ENCODE data around the gene SPANXN4. TPM values are rescaled to one million over a fixed set of nuclear protein-coding genes. Genes with fewer than 3 reads are reported as not detected.

The SPANXN4 gene
- total RNA-seq, 2 experiments from 2014 or later, result not detected

DNA sequence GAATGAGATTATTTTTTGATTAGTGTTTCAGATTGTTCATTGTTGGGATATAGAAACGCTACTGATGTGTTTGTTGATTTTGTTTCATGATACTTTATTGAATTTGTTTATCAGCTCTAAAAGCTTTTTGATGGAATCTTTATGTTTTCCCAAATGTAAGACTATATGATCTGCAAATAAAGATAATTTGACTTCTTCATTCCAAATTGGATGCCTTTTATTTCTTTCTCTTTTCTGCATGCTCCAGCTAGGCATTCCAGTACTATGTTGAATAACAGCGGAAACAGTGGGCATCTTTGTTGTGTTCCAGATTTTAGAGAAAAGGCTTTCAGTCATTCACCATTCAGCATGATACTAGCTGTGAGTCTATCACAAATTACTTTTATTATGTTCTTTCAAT lies 21.8 kb downstream of the SPANXN4 start:
- ATAC-seq (no peak), DNase-seq (no peak)
- POLR2A ChIA-PET, result no interaction called here
- no peaks in the 10 kb centered on the region for H3K27me3 Mint-ChIP-seq
- H3K27ac Mint-ChIP-seq, result no peak overlapping the region
- H3K4me3 Mint-ChIP-seq, result no peak overlapping the region
- no peak for TF ChIP-seq CTCF (IDR thresholded peaks at IDR 0.05)
- intact Hi-C loops (cut with micrococcal nuclease), result no loop called here
- no peaks in the 10 kb centered on the region for H3K36me3 Mint-ChIP-seq (ENCODE audit: low read depth)
- CTCF ChIA-PET, result no interaction called here
- no peaks in the 10 kb centered on the region for H3K4me1 Mint-ChIP-seq (ENCODE audit: low read depth)
- H3K9me3 Mint-ChIP-seq, result peaks cover 1% of the 10 kb centered on the region

DNA sequence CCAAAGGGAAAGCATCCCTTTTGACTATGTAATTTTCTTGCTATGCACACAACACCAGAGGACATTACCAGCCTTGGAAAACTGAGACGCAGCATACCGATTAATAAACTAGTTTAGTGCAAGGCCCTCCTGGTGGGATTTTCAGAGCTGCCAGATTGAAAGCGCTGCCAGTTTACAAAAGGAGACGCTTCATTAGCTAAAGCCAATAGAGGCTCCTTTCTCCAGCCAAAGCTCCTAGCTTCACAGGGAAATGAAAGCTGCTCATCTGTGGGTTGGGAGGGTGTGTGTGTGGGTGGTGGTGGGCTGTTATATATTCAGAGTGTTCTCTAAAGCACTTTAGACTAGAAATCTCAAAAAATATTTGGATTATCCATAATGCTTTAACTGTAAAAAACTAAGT lies 32.4 kb downstream of the SPANXN4 start:
- Mint-ChIP-seq H3K4me3 (no peak overlapping the region), H3K27me3 (no peaks in the 10 kb centered on the region), H3K27ac (no peak overlapping the region), H3K9me3 (peaks cover 4% of the 10 kb centered on the region), H3K4me1 (ENCODE audit: low read depth) (no peaks in the 10 kb centered on the region), H3K36me3 (ENCODE audit: low read depth) (no peaks in the 10 kb centered on the region)
- intact Hi-C loops (cut with micrococcal nuclease), result no loop called here
- no peak for TF ChIP-seq CTCF (IDR thresholded peaks at IDR 0.05)
- no peak for DNase-seq
- POLR2A ChIA-PET, result no interaction called here
- no peak for ATAC-seq
- CTCF ChIA-PET, result no interaction called here

DNA sequence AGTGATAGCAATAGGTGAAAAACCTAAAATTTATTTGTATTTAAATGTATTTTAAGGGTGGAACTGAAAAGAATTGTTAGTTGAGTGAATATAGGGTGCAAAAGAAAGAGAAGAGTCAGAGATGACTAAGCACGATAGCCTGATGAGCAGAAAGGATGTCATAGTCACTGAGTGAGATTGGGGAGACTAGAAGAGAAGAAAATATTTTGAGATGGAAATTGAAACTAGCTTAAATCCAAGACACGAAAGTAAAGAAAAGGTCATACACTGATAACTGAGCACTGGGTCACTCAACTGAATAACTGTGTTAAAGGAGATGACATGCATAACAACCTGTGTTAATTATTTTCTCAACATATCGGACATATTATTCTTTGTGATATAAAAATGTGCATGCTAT lies 55.5 kb downstream of the SPANXN4 start:
- POLR2A ChIA-PET, result no interaction called here
- TF ChIP-seq CTCF (IDR thresholded peaks at IDR 0.05), result no peak

GRCh38 chrX:143082537-143082936 lies 56.8 kb downstream of the SPANXN4 start:
- intact Hi-C loops (cut with micrococcal nuclease), result no loop called here
- Mint-ChIP-seq H3K4me1 (ENCODE audit: low read depth) (no peaks in the 10 kb centered on the region), H3K27me3 (no peaks in the 10 kb centered on the region), H3K9me3 (no peaks in the 10 kb centered on the region), H3K27ac (no peak overlapping the region), H3K36me3 (ENCODE audit: low read depth) (no peaks in the 10 kb centered on the region), H3K4me3 (no peak overlapping the region)
- no peak for TF ChIP-seq CTCF (IDR thresholded peaks at IDR 0.05)
- ChIA-PET CTCF (no interaction called here), POLR2A (no interaction called here)
- DNase-seq (no peak), ATAC-seq (no peak)

More for the DNA sequence above, 55.5 kb downstream of the SPANXN4 start:
- no peak for ATAC-seq
- H3K9me3 Mint-ChIP-seq, result no peaks in the 10 kb centered on the region
- no peaks in the 10 kb centered on the region for H3K4me1 Mint-ChIP-seq (ENCODE audit: low read depth)
- H3K27me3 Mint-ChIP-seq, result no peaks in the 10 kb centered on the region
- H3K36me3 Mint-ChIP-seq (ENCODE audit: low read depth), result no peaks in the 10 kb centered on the region
- no peak overlapping the region for H3K27ac Mint-ChIP-seq
- intact Hi-C loops (cut with micrococcal nuclease), result no loop called here
- CTCF ChIA-PET, result no interaction called here
- no peak overlapping the region for H3K4me3 Mint-ChIP-seq
- no peak for DNase-seq
